Endothelial cell (in vitro differentiated cells): Measurements from ENCODE around the gene KIF13A. TPM values are rescaled to one million over a fixed set of nuclear protein-coding genes. Genes with fewer than 3 reads are reported as not detected.

ENCODE experiments used
- DNase-seq: peaks from one replicate; pipeline ENCODE4 v3.0.0; 2021; ENCODE audit warnings: low spot score
- H3K27ac Mint-ChIP-seq: one replicate; pipeline ENCODE4 v1.8.0; 2021; ENCODE audit warnings: mixed read lengths, inconsistent platforms; ENCODE audit not compliant: unreplicated experiment
- H3K27me3 Mint-ChIP-seq: one replicate; pipeline ENCODE4 v1.8.0; 2021; ENCODE audit warnings: mild to moderate bottlenecking, moderate library complexity, mixed read lengths, inconsistent platforms; ENCODE audit not compliant: unreplicated experiment
- H3K36me3 Mint-ChIP-seq: one replicate; pipeline ENCODE4 v1.8.0; 2021; ENCODE audit warnings: mild to moderate bottlenecking, low read depth, mixed read lengths, inconsistent platforms; ENCODE audit not compliant: unreplicated experiment
- H3K4me1 Mint-ChIP-seq: one replicate; pipeline ENCODE4 v1.8.0; 2021; ENCODE audit warnings: mild to moderate bottlenecking, mixed read lengths, inconsistent platforms; ENCODE audit not compliant: unreplicated experiment
- H3K4me3 Mint-ChIP-seq: one replicate; pipeline ENCODE4 v1.8.0; 2021; ENCODE audit warnings: mild to moderate bottlenecking, mixed read lengths, inconsistent platforms; ENCODE audit not compliant: unreplicated experiment
- H3K9me3 Mint-ChIP-seq: one replicate; pipeline ENCODE4 v1.8.0; 2021; ENCODE audit warnings: mixed read lengths, inconsistent platforms; ENCODE audit not compliant: unreplicated experiment
- total RNA-seq: library from RNA; stranded (reverse); fragmentation: NEBNext Ultra II Directional; extraction: Animal tissue kit (Norgen Biotek cat#: 25700); gene quantifications from one replicate; pipeline ENCODE4 v1.2.1, GENCODE V29; 2021; ENCODE audit not compliant: unreplicated experiment
- TF ChIP-seq, protein P1 (sequence below): fragments of 200-600 bp; sonication (generic); IDR thresholded peaks from one replicate; pipeline ENCODE4 v1.5.0; 2021; ENCODE audit warnings: antibody characterized with exemption; ENCODE audit not compliant: unreplicated experiment

The KIF13A gene
- total RNA-seq, 1 donor from 2014 or later: 139 TPM

DNA sequence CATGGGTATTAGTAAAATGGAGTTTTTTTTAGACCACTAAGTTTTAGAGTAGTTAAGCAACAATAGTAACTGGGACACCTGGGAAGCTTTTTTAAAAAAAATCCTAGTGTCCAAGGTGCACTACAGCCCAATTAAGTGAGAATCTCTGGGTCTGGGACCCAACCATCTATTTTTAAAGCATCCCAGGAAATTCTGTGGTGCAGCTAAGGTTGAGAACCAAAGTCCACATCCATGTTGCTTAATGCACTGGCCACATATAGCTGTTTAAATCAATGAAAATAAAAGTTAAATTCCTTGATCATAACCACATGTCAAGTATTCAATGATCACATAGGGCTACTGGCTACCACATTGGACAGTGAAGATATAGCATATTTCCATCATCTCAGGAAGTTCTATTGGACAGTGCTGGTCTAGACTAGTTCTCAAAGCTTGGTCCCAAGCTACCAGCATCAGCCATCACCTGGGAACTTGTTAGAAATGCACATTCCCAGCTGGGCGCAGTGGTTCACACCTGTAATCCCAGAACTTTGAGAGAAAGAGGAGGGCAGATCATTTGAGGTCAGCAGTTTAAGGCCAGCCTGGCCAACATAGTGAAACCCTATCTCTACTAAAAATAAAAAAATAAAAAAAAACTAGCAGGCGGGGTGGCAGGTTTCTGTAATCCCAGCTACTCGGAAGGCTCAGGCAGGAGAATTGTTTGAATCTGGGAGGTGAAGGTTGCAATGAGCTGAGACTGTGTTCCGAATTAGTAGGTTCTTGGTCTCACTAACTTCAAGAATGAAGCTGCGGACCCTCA is 12.7 kb downstream of the KIF13A start:
- H3K27ac Mint-ChIP-seq: no peak overlapping the region
- peaks cover 23% of the 10 kb centered on the region for H3K36me3 Mint-ChIP-seq
- peaks cover 1% of the 10 kb centered on the region for H3K27me3 Mint-ChIP-seq
- peaks cover 50% of the 10 kb centered on the region for H3K4me1 Mint-ChIP-seq
- no peak for DNase-seq
- TF ChIP-seq, protein P1, sequence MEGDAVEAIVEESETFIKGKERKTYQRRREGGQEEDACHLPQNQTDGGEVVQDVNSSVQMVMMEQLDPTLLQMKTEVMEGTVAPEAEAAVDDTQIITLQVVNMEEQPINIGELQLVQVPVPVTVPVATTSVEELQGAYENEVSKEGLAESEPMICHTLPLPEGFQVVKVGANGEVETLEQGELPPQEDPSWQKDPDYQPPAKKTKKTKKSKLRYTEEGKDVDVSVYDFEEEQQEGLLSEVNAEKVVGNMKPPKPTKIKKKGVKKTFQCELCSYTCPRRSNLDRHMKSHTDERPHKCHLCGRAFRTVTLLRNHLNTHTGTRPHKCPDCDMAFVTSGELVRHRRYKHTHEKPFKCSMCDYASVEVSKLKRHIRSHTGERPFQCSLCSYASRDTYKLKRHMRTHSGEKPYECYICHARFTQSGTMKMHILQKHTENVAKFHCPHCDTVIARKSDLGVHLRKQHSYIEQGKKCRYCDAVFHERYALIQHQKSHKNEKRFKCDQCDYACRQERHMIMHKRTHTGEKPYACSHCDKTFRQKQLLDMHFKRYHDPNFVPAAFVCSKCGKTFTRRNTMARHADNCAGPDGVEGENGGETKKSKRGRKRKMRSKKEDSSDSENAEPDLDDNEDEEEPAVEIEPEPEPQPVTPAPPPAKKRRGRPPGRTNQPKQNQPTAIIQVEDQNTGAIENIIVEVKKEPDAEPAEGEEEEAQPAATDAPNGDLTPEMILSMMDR: no peak
- no peak overlapping the region for H3K4me3 Mint-ChIP-seq
- H3K9me3 Mint-ChIP-seq: no peaks in the 10 kb centered on the region

GRCh38 chr6:17972978-17973622 is 14.3 kb downstream of the KIF13A start:
- TF ChIP-seq, protein P1: no peak
- peak overlapping the region; percentile 93 for H3K27ac Mint-ChIP-seq

GRCh38 chr6:17972074-17972952 is 15.1 kb downstream of the KIF13A start:
- Mint-ChIP-seq H3K9me3 (no peaks in the 10 kb centered on the region), H3K36me3 (peaks cover 31% of the 10 kb centered on the region), H3K4me1 (peaks cover 57% of the 10 kb centered on the region), H3K27me3 (no peaks in the 10 kb centered on the region), H3K27ac (peak overlapping the region; percentile 93), H3K4me3 (peak overlapping the region; percentile 28)
- DNase-seq: no peak
- TF ChIP-seq, protein P1: no peak

More at GRCh38 chr6:17972978-17973622, 14.3 kb downstream of the KIF13A start:
- peak overlapping the region; percentile 21 for H3K4me3 Mint-ChIP-seq
- H3K4me1 Mint-ChIP-seq: peaks cover 55% of the 10 kb centered on the region
- H3K36me3 Mint-ChIP-seq: peaks cover 31% of the 10 kb centered on the region
- DNase-seq: no peak
- no peaks in the 10 kb centered on the region for H3K27me3 Mint-ChIP-seq
- no peaks in the 10 kb centered on the region for H3K9me3 Mint-ChIP-seq

GRCh38 chr6:17971128-17972073 is 16.0 kb downstream of the KIF13A start:
- TF ChIP-seq, protein P1: no peak
- Mint-ChIP-seq H3K9me3 (no peaks in the 10 kb centered on the region), H3K4me3 (no peak overlapping the region), H3K27ac (peak overlapping the region; percentile 70), H3K36me3 (peaks cover 27% of the 10 kb centered on the region), H3K27me3 (no peaks in the 10 kb centered on the region), H3K4me1 (peaks cover 60% of the 10 kb centered on the region)
- DNase-seq: no peak
